HCT116 (cell line): Measurements from ENCODE around the gene ENOX1. TPM values are rescaled to one million over a fixed set of nuclear protein-coding genes. Genes with fewer than 3 reads are reported as not detected.

Experiments
- ATAC-seq: fragments of 200-7000 bp; cut with Tn5 transposase; 2 replicates; pipeline ENCODE4 v1.9.1; 2020; ENCODE audit warnings: mild to moderate bottlenecking, moderate library complexity
- BruUV-seq: library from RNA; stranded (reverse); fragments of 400-500 nt; replicated peaks from 2 replicates; lab custom pipeline; 2021; lab: Mats Ljungman, UMichigan
- CTCF ChIA-PET: fragments of 300-600 bp; sonication (Branson Sonifier 250); formaldehyde crosslinking; loops from one replicate; lab custom pipeline; 2021; ENCODE audit warnings: antibody characterized with exemption; lab: Charles Lee
- POLR2A ChIA-PET: fragments of 300-600, 350-600 bp; sonication (Branson Sonifier 250); formaldehyde crosslinking; loops from one replicate; lab custom pipeline; 2021; ENCODE audit warnings: antibody characterized with exemption; lab: Charles Lee
- RAD21 ChIA-PET, 2 experiments: fragments of 300-600 bp; sonication (Branson Sonifier 250); formaldehyde crosslinking; loops; one replicate each; lab custom pipeline; 2023; ENCODE audit warnings: low total read pairs in 2 of 2; ENCODE audit not compliant: uncharacterized antibody in 2 of 2, unreplicated experiment in 2 of 2, low non-redundant PET in 1 of 2; lab: Charles Lee
- DNase-seq: peaks from one replicate; pipeline ENCODE4 v3.0.0-alpha.2; 2010; ENCODE audit warnings: low read depth, low spot score
- H2AFZ ChIP-seq: fragments of 200-600 bp; shearing (Covaris generic), sonication (generic); 2 replicates; pipeline ENCODE4 v1.6.1; 2017; ENCODE audit warnings: low read depth, mixed run types, mixed read lengths, antibody characterized with exemption, low read length; ENCODE audit not compliant: poor library complexity, severe bottlenecking
- H3K27ac ChIP-seq: 2 replicates; pipeline ENCODE4 v1.5.1; 2012; ENCODE audit warnings: low read depth, low read length
- H3K27me3 ChIP-seq: fragments of 200-600 bp; sonication (generic); 2 replicates; pipeline ENCODE4 v1.6.1; 2016; ENCODE audit warnings: mixed run types, low read length, mixed read lengths; ENCODE audit not compliant: insufficient read depth
- H3K36me3 ChIP-seq, 2 experiments: fragments of 200-500 bp in 1 of 2; fragments of 200-600 bp in 1 of 2; sonication (Bioruptor generic) in 1 of 2; sonication (generic) in 1 of 2; 2 replicates each; pipeline versions ENCODE4 v1.5.1 to v1.6.1; 2014 to 2016; ENCODE audit warnings: low read length in 2 of 2, inconsistent platforms in 1 of 2, mixed read lengths in 1 of 2, mixed run types in 1 of 2; ENCODE audit not compliant: insufficient read depth in 2 of 2, control insufficient read depth in 1 of 2
- H3K4me1 ChIP-seq, 2 experiments: fragments of 200-600 bp in 1 of 2; sonication (generic) in 1 of 2; 2 replicates each; pipeline versions ENCODE4 v1.5.1 to v1.6.1; 2012 to 2017; ENCODE audit warnings: low read length in 2 of 2, inconsistent platforms in 1 of 2, mild to moderate bottlenecking in 1 of 2, mixed read lengths in 1 of 2, mixed run types in 1 of 2, moderate library complexity in 1 of 2; ENCODE audit not compliant: insufficient read depth in 2 of 2, control insufficient read depth in 1 of 2
- H3K4me2 ChIP-seq: fragments of 200-600 bp; sonication (generic); 2 replicates; pipeline ENCODE4 v1.6.1; 2017; ENCODE audit warnings: mixed run types, low read length, mixed read lengths
- H3K4me3 ChIP-seq, 2 experiments: fragments of 200-600 bp in 1 of 2; sonication (generic) in 1 of 2; replicated peaks in 1 of 2; 2 replicates each; pipeline ENCODE4 v1.5.1; 2011 to 2016; ENCODE audit warnings: low read length in 2 of 2, control low read depth in 1 of 2, low read depth in 1 of 2, mild to moderate bottlenecking in 1 of 2, mixed read lengths in 1 of 2, mixed run types in 1 of 2
- H3K79me2 ChIP-seq: fragments of 200-600 bp; sonication (generic); 2 replicates; pipeline ENCODE4 v1.6.1; 2017; ENCODE audit warnings: mild to moderate bottlenecking, mixed run types, low read length, moderate library complexity, mixed read lengths; ENCODE audit not compliant: insufficient read depth
- H3K9ac ChIP-seq: fragments of 200-600 bp; sonication (generic); 2 replicates; pipeline ENCODE4 v1.6.1; 2016; ENCODE audit warnings: low read length, mixed read lengths
- H3K9me2 ChIP-seq: fragments of 200-600 bp; sonication (generic), shearing (Covaris generic); 2 replicates; pipeline ENCODE4 v1.6.1; 2017; ENCODE audit warnings: mixed run types, mild to moderate bottlenecking, moderate library complexity; ENCODE audit not compliant: insufficient read depth
- H3K9me3 ChIP-seq, 2 experiments: fragments of 200-500 bp in 1 of 2; fragments of 200-600 bp in 1 of 2; sonication (Bioruptor generic) in 1 of 2; sonication (generic) in 1 of 2; 2 replicates each; pipeline ENCODE4 v1.6.1; 2014 to 2017; ENCODE audit warnings: low read length in 2 of 2, mixed read lengths in 2 of 2, inconsistent platforms in 1 of 2, low read depth in 1 of 2, mild to moderate bottlenecking in 1 of 2, mixed run types in 1 of 2, moderate library complexity in 1 of 2; ENCODE audit not compliant: control insufficient read depth in 1 of 2, insufficient read depth in 1 of 2
- H4K20me1 ChIP-seq: fragments of 200-600 bp; sonication (generic), shearing (Covaris generic); 2 replicates; pipeline ENCODE4 v1.6.1; 2017; ENCODE audit warnings: mixed run types, mild to moderate bottlenecking, moderate library complexity; ENCODE audit not compliant: insufficient read depth
- ATF3 ChIP-seq: IDR thresholded peaks from 2 replicates; pipeline ENCODE4 v1.6.1; 2012
- CEBPB ChIP-seq: IDR thresholded peaks from 2 replicates; pipeline ENCODE4 v1.6.1; 2012; ENCODE audit warnings: low read depth
- CTCF ChIP-seq, 3 experiments: fragments of 200-600 bp in 1 of 3; sonication (generic) in 1 of 3; IDR thresholded peaks in 2 of 3; conservative IDR thresholded peaks in 1 of 3; 2 replicates each; pipeline ENCODE4 v1.5.1; 2012 to 2017; ENCODE audit warnings: low read depth in 2 of 3, low read length in 2 of 3, antibody characterized with exemption in 1 of 3, borderline replicate concordance in 1 of 3, control low read depth in 1 of 3, mild to moderate bottlenecking in 1 of 3, mixed read lengths in 1 of 3, mixed run types in 1 of 3, moderate library complexity in 1 of 3; ENCODE audit not compliant: insufficient read depth in 1 of 3
- EGR1 ChIP-seq: IDR thresholded peaks from 2 replicates; pipeline ENCODE4 v1.6.1; 2012; ENCODE audit warnings: low read depth
- ELF1 ChIP-seq: IDR thresholded peaks from 2 replicates; pipeline ENCODE4 v1.6.1; 2012; ENCODE audit warnings: low read depth, borderline replicate concordance
- EZH2 ChIP-seq: fragments of 200-600 bp; sonication (generic); IDR thresholded peaks from 2 replicates; pipeline ENCODE4 v1.6.1; 2017; ENCODE audit warnings: antibody characterized with exemption, mixed run types
- FOSL1 ChIP-seq: IDR thresholded peaks from 2 replicates; pipeline ENCODE4 v1.6.1; 2012; ENCODE audit warnings: low read depth
- JUND ChIP-seq: IDR thresholded peaks from 2 replicates; pipeline ENCODE4 v1.6.1; 2012
- MAX ChIP-seq: IDR thresholded peaks from 2 replicates; pipeline ENCODE4 v1.6.1; 2012
- POLR2AphosphoS5 ChIP-seq: IDR thresholded peaks from 2 replicates; pipeline ENCODE4 v1.6.1; 2011; ENCODE audit warnings: mild to moderate bottlenecking, low read depth, low read length, moderate library complexity
- RAD21 ChIP-seq: IDR thresholded peaks from 2 replicates; pipeline ENCODE4 v1.6.1; 2012; ENCODE audit warnings: low read depth, mild to moderate bottlenecking
- REST ChIP-seq: IDR thresholded peaks from 2 replicates; pipeline ENCODE4 v1.6.1; 2012; ENCODE audit warnings: low read depth
- SIN3A ChIP-seq: IDR thresholded peaks from 2 replicates; pipeline ENCODE4 v1.6.1; 2012; ENCODE audit warnings: low read depth
- SP1 ChIP-seq: IDR thresholded peaks from 2 replicates; pipeline ENCODE4 v1.6.1; 2012; ENCODE audit warnings: low read depth
- SRF ChIP-seq: IDR thresholded peaks from 2 replicates; pipeline ENCODE4 v1.6.1; 2012; ENCODE audit warnings: low read depth
- TCF7L2 ChIP-seq: IDR thresholded peaks from 2 replicates; pipeline ENCODE4 v1.7.0; 2011; ENCODE audit warnings: borderline replicate concordance, inconsistent platforms; ENCODE audit not compliant: insufficient read depth, insufficient read length; ENCODE audit errors: extremely low read depth
- YY1 ChIP-seq: IDR thresholded peaks from 2 replicates; pipeline ENCODE4 v1.6.1; 2011; ENCODE audit warnings: low read length, low read depth, moderate library complexity, mild to moderate bottlenecking; ENCODE audit not compliant: insufficient replicate concordance; ENCODE audit errors: extremely low read depth
- ZFX ChIP-seq: fragments of 450-650 bp; IDR thresholded peaks from 2 replicates; pipeline ENCODE4 v1.6.1; 2017
- ZNF274 ChIP-seq: fragments of 200-500 bp; sonication (Bioruptor generic); IDR thresholded peaks from 2 replicates; pipeline ENCODE4 v1.6.1; 2014; ENCODE audit warnings: mild to moderate bottlenecking, low read depth, low read length, inconsistent platforms
- intact Hi-C: fragments of 100-400 bp; cut with micrococcal nuclease; formaldehyde crosslinking; loops from 2 replicates; pipeline ENCODE4 v1.10.0; 2022
- total RNA-seq: library from RNA; stranded (reverse); gene quantifications from one replicate; pipeline ENCODE4 v1.2.1, GENCODE V29; 2021; ENCODE audit not compliant: unreplicated experiment

The ENOX1 gene
- total RNA-seq, 1 experiment from 2014 or later: 4.5 TPM

- TF ChIP-seq MAX (no peak), ZFX (no peak), EGR1 (no peak), TCF7L2 (no peak), ZNF274 (no peak), ELF1 (no peak), CEBPB (no peak), REST (no peak), POLR2AphosphoS5 (no peak), CTCF (IDR thresholded peaks at IDR 0.05 in 2 of 3, conservative IDR thresholded peaks at IDR 0.05 in 1 of 3; ENCODE audit: borderline replicate concordance in 1 of 3, insufficient read depth in 1 of 3, low read depth in 2 of 3, low read length in 2 of 3) (no peak), EZH2 (no peak), SP1 (no peak), JUND (no peak), RAD21 (no peak), FOSL1 (no peak), SIN3A (no peak), YY1 (no peak), ATF3 (no peak), SRF (no peak)
- H3K36me3 ChIP-seq: no peaks in the 10 kb centered on the region
- H3K9ac ChIP-seq: no peak overlapping the region
- H3K9me3 ChIP-seq: no peaks in the 10 kb centered on the region
- BruUV-seq: no TSS peak
- no peaks in the 10 kb centered on the region for H3K9me2 ChIP-seq
- no peak overlapping the region for H3K4me3 ChIP-seq
- H3K4me2 ChIP-seq: no peak overlapping the region
- DNase-seq (no peak), ATAC-seq (no peak)
- ChIA-PET RAD21 (no interaction called here), POLR2A (no interaction called here), CTCF (no interaction called here)
- intact Hi-C loops: no loop called here
- no peaks in the 10 kb centered on the region for H4K20me1 ChIP-seq
- no peak overlapping the region for H2AFZ ChIP-seq
- no peaks in the 10 kb centered on the region for H3K79me2 ChIP-seq
- H3K27ac ChIP-seq: no peak overlapping the region
- no peaks in the 10 kb centered on the region; the same call in 1 of the 2 replicates for H3K27me3 ChIP-seq
- H3K4me1 ChIP-seq: peaks cover 0 to 25% of the 10 kb centered on the region in 2 experiments; a peak in 2 of 4 replicates
Measured at GRCh38 chr13:43783820-43784219, 3.0 kb downstream of the ENOX1 start.
